ENCODE data around the gene COTL1.

COTL1 gene

DNA sequence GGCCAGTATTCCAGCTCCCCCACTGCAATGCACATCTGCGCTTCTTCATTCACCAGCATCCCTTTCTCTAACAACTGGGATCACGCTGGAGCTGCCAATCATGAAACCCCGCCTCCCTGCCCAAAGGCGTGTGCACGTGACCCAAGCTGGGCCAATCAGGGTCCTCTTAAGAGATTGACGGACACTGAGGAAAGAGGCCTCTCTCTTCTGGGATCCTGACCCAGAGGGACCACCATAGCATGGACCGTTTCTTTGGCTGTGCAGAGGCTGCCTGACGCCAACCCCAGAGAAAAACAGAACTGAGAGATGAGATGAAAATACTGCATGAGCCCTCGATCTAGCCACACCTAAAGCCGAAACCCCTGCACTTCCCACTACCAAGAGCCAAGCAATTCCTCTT, 32.0 kb downstream of the COTL1 start:
- peaks cover 53% of the 10 kb centered on the region for H3K36me3 Mint-ChIP-seq (ENCODE audit: low read depth)
- no peak overlapping the region for H3K4me3 Mint-ChIP-seq
- peak overlapping the region; percentile 39 for H3K27ac Mint-ChIP-seq
- DNase-seq (no peak), ATAC-seq (no peak)
- no peaks in the 10 kb centered on the region for H3K9me3 Mint-ChIP-seq
- H3K4me1 Mint-ChIP-seq: peaks cover 22% of the 10 kb centered on the region
- no peaks in the 10 kb centered on the region for H3K27me3 Mint-ChIP-seq

DNA sequence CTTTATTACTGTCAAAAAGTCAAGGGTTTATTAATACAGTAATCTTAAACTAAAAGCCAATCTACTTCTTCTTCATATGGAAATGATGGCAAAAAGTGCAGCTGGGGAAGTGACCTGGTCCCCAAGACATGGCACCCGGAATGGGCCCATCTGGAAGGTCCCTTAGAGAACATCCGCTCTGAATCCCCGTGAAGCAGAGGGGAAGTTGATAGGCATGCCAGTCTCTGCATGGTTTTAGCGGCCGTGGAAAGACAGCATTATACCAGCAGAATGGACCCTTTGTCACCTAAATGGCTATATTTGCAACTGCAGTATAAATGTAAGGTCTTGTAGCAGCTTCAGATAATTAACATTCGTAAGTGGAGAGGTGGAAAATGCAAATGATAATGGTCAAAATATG, 32.4 kb downstream of the COTL1 start:
- H3K27me3 Mint-ChIP-seq: no peaks in the 10 kb centered on the region
- H3K27ac Mint-ChIP-seq: no peak overlapping the region
- no peak overlapping the region for H3K4me3 Mint-ChIP-seq
- H3K4me1 Mint-ChIP-seq: peaks cover 24% of the 10 kb centered on the region
- no peak for DNase-seq
- H3K36me3 Mint-ChIP-seq (ENCODE audit: low read depth): peaks cover 50% of the 10 kb centered on the region
- no peak for ATAC-seq
- H3K9me3 Mint-ChIP-seq: no peaks in the 10 kb centered on the region

DNA sequence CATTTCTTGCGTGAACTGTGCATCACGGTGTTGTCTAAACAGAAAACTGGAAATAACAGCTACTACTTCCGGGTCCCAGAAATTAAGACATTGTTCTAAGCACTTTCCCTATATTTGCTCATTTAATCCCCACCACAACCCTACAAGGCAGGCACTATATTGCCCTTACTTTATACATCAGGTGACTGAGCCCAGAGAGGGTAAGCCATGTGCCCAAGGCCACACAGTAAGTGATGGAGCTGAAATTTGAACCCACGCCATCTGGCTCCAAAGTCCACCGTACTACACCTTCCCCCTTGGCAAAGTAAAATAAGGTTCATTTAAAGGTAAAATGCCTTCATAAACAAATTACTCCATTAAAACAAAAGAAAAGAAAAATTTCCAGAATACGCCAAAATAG, 33.2 kb downstream of the COTL1 start:
- Mint-ChIP-seq H3K36me3 (ENCODE audit: low read depth) (peaks cover 45% of the 10 kb centered on the region), H3K4me3 (no peak overlapping the region)
- no peak for ATAC-seq

DNA sequence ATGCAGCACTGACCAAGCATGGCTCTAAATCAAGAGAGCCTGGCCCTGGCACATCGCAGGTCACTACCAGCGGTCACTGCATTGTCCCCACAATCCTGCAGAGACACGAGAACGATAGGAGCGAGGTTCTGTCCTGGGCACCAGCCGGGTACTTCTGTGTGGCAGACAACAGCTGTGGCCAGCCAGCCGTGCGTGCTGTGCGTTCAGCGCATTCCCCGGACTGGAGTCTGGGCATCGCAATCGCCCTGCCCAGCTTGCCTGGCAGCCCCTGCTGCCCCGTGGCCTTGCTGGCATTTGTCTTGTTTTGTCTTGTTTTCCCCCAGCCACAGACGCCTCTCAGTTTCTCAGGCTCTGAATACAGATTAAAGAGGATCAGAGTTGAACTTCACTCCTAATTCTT, 33.9 kb downstream of the COTL1 start:
- H3K36me3 Mint-ChIP-seq (ENCODE audit: low read depth): peaks cover 44% of the 10 kb centered on the region
- DNase-seq (no peak), ATAC-seq (no peak)
- H3K9me3 Mint-ChIP-seq: no peaks in the 10 kb centered on the region
- no peaks in the 10 kb centered on the region for H3K27me3 Mint-ChIP-seq
- peaks cover 30% of the 10 kb centered on the region for H3K4me1 Mint-ChIP-seq
- H3K27ac Mint-ChIP-seq: no peak overlapping the region
- H3K4me3 Mint-ChIP-seq: no peak overlapping the region

More for the DNA sequence above, 33.2 kb downstream of the COTL1 start:
- H3K27me3 Mint-ChIP-seq: no peaks in the 10 kb centered on the region
- H3K4me1 Mint-ChIP-seq: peaks cover 25% of the 10 kb centered on the region
- no peak overlapping the region for H3K27ac Mint-ChIP-seq
- no peak for DNase-seq
- no peaks in the 10 kb centered on the region for H3K9me3 Mint-ChIP-seq

DNA sequence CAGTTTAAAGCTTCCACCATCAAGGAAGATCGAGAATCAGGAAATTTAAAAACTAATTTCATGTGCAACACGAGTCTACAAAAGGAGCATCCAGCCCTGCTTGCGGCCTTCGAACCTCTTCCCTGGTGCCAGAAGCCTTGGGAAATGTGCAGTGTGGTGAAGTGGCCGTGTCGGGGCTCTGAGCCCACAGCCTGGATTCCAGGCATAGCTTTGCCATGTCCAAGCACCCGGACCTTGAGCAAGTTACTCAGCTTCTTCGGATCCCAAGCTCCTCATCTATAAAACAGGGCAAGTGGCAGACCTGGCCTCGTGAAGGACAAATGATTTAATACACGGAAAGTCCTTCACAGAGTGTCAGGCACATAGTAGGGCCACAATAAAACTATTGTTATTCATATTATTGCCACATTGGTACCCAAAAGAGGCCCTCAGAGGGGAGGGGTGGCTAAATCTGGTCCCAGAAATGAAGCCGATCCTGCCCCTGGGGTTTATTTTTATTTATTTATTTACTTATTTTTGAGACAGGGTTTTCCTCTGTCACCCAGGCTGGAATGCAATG, 34.8 kb downstream of the COTL1 start:
- Mint-ChIP-seq H3K27ac (peak overlapping the region; percentile 26), H3K27me3 (no peaks in the 10 kb centered on the region), H3K9me3 (no peaks in the 10 kb centered on the region), H3K4me3 (no peak overlapping the region), H3K4me1 (peaks cover 35% of the 10 kb centered on the region), H3K36me3 (ENCODE audit: low read depth) (peaks cover 48% of the 10 kb centered on the region)
- no peak for ATAC-seq
- DNase-seq: no peak

DNA sequence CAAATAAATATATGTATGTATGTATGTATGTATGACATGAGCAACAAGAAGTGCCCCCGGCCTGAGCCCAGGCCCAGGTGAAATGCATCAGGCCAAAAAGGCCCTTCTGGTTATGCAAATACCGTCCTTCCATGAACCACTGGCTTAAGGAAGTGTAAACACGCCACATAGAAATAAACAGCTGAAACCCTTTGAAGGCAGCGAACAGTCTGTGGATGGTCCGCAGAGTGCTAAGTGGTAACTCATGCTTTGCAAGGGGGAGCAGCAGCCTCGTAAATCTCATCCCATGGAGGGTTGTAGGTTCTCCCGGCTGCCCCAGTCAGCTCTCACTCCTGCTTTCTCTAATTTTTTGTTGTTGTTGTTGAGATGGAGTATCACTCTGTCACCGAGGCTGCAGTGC, 36.7 kb downstream of the COTL1 start:
- ATAC-seq (no peak), DNase-seq (no peak)
- no peaks in the 10 kb centered on the region for H3K27me3 Mint-ChIP-seq
- peaks cover 43% of the 10 kb centered on the region for H3K36me3 Mint-ChIP-seq (ENCODE audit: low read depth)
- no peak overlapping the region for H3K4me3 Mint-ChIP-seq
- no peaks in the 10 kb centered on the region for H3K9me3 Mint-ChIP-seq
- H3K4me1 Mint-ChIP-seq: peaks cover 48% of the 10 kb centered on the region
- no peak overlapping the region for H3K27ac Mint-ChIP-seq

DNA sequence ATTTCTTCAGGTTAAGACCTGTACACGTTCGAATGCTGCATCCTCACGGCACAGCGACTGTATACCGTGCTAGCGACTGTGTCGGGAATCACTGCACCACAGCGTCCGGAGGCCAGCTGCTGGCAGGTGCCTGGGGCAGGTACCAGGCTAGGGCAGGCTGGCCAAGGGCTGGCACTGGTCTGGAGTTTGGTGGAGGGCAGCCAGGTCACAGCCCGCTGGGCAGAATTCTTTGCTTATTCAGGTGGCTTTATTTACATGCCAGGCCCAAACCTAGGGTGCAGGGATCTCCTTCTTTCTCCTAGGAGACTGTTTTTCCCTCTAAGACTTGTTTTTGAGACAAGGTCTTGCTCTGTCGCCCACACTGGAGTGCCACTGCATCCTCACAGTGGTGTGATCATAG, 37.9 kb downstream of the COTL1 start:
- no peak overlapping the region for H3K27ac Mint-ChIP-seq

DNA sequence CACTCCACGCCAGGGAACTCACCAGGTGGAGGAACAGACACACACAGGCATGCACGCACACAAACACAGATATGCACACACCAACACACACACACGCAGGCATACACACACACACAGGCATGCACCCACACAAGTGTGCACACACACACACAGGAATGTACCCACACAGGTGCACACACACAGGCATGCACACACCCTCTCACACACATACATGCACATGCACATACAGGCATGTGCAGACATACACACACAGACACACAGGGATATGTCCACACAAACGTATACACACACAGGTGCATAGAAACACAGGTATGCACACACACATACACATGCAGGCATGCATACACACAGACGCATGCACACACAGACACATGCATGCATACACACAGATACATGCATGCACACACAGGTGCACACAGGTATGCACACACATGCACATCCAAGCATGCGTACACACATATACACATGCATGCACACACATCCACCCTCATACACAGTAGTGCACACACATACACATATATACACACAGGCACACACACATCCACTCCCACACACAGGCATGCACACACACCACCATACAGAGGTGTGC, 39.2 kb downstream of the COTL1 start:
- no peaks in the 10 kb centered on the region for H3K27me3 Mint-ChIP-seq
- H3K4me3 Mint-ChIP-seq: no peak overlapping the region
- ATAC-seq (no peak), DNase-seq (no peak)
- H3K4me1 Mint-ChIP-seq: peaks cover 40% of the 10 kb centered on the region
- peaks cover 42% of the 10 kb centered on the region for H3K36me3 Mint-ChIP-seq (ENCODE audit: low read depth)
- no peaks in the 10 kb centered on the region for H3K9me3 Mint-ChIP-seq
- H3K27ac Mint-ChIP-seq: no peak overlapping the region

More for the DNA sequence above, 37.9 kb downstream of the COTL1 start:
- Mint-ChIP-seq H3K36me3 (ENCODE audit: low read depth) (peaks cover 45% of the 10 kb centered on the region), H3K9me3 (no peaks in the 10 kb centered on the region), H3K4me1 (peaks cover 43% of the 10 kb centered on the region), H3K4me3 (no peak overlapping the region), H3K27me3 (no peaks in the 10 kb centered on the region)
- DNase-seq (no peak), ATAC-seq (no peak)

DNA sequence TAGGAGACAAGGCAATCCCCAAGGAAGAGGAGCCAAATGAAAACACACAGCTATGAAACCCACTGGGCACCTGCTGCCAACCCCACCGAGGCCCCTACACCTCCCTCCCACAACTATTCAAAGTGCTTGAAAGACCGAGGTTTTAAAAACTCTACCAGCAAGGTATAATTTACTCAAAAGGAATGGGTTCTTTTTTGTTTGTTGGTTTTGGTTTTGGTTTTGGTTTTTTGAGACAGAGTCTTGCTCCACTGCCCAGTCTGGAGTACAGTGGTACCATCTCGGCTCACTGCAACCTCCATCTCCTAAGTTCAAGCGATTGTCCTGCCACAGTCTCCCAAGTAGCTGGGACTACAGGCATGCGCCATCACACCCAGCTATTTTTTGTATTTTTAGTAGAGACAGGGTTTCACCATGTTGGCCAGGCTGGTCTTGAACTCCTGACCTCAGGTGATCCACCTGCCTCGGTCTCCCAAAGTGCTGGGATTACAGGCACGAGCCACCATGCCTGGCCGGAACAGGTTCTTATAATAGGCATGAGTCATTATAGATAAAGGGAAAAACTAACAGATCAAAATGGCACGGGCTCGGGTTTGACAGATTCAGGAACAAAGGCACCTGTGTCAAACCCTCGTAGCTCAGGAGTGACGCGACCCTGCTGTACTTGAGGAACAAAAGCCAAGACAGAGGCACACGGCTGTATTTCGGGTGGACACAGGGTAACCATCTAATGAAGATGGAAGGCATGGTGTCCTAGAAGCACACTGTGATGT, 40.7 kb downstream of the COTL1 start:
- H3K36me3 Mint-ChIP-seq (ENCODE audit: low read depth): peaks cover 42% of the 10 kb centered on the region
- H3K9me3 Mint-ChIP-seq: no peaks in the 10 kb centered on the region
- no peak for DNase-seq
- H3K4me1 Mint-ChIP-seq: peaks cover 43% of the 10 kb centered on the region
- no peaks in the 10 kb centered on the region for H3K27me3 Mint-ChIP-seq
- ATAC-seq: no peak
- H3K4me3 Mint-ChIP-seq: no peak overlapping the region
- H3K27ac Mint-ChIP-seq: peak overlapping the region; percentile 53

DNA sequence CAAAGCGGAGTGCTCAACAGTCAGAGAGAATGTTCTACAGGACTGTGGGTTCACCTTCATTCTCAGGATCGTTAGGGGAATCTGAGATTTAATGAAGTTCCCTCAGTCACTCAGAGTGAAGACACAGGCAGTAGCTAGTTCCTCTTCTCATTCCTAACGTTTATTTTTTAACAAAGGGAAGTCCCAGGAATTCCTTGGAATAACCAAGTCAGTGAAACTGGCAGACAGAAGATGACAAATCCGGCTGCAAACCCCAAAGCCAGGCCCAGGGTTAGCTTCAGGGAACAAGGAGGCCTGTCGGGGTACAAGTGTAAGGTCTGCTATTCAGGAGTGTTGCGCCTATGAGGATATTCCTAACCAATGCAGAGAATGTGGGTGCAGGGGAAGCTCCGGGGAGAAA, 42.0 kb downstream of the COTL1 start:
- H3K27me3 Mint-ChIP-seq: no peaks in the 10 kb centered on the region
- no peak overlapping the region for H3K4me3 Mint-ChIP-seq
- H3K27ac Mint-ChIP-seq: peak overlapping the region; percentile 53
- ATAC-seq (no peak), DNase-seq (no peak)
- H3K9me3 Mint-ChIP-seq: peaks cover 4% of the 10 kb centered on the region
- peaks cover 44% of the 10 kb centered on the region for H3K4me1 Mint-ChIP-seq
- H3K36me3 Mint-ChIP-seq (ENCODE audit: low read depth): peaks cover 49% of the 10 kb centered on the region

DNA sequence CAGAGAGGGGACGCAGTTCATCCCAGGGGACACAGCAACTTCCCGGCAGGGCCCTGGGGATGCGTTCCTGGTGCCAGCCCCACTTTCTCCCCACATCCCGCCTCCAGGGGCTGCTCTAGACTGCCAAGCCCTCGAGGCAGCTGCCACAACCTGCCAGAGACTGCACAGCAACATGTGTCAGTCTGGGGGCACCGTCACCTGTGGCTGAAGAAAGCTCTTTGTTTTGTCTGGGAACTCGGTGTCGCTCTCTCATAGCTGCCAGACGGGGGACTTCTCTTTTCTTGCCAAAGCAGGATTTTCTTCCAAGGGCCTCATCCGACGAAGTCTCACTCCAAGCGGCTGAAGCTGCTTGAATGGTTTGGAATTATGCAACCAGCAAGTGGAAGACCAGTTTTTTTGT, 43.7 kb downstream of the COTL1 start:
- Mint-ChIP-seq H3K9me3 (peaks cover 12% of the 10 kb centered on the region), H3K27me3 (no peaks in the 10 kb centered on the region), H3K36me3 (ENCODE audit: low read depth) (peaks cover 59% of the 10 kb centered on the region), H3K4me3 (no peak overlapping the region), H3K27ac (no peak overlapping the region), H3K4me1 (peaks cover 40% of the 10 kb centered on the region)
- DNase-seq (no peak), ATAC-seq (no peak)

DNA sequence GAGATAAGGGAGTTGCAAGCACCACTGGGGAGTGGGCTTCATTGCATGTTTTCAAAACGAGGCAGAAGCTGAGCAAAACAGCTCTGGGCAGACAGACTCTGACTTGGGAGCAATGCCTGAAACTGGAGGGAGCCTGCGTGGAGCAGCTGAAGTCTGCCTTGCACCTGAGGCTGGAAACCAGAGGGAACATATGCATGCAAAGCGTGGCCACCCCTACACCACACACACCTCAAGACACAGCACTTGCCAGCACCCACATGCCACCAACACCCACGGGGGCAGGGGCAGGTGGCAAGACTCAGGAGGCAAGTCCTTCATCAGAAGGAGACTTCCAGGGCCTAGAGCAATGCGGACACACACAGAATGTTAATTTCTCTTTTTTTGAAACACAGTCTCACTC, 45.8 kb downstream of the COTL1 start:
- peaks cover 62% of the 10 kb centered on the region for H3K36me3 Mint-ChIP-seq (ENCODE audit: low read depth)
- H3K4me1 Mint-ChIP-seq: peaks cover 34% of the 10 kb centered on the region
- peak overlapping the region; percentile 35 for H3K27ac Mint-ChIP-seq
- ATAC-seq: no peak
- DNase-seq: no peak
- H3K4me3 Mint-ChIP-seq: no peak overlapping the region
- no peaks in the 10 kb centered on the region for H3K27me3 Mint-ChIP-seq
- H3K9me3 Mint-ChIP-seq: peaks cover 12% of the 10 kb centered on the region

DNA sequence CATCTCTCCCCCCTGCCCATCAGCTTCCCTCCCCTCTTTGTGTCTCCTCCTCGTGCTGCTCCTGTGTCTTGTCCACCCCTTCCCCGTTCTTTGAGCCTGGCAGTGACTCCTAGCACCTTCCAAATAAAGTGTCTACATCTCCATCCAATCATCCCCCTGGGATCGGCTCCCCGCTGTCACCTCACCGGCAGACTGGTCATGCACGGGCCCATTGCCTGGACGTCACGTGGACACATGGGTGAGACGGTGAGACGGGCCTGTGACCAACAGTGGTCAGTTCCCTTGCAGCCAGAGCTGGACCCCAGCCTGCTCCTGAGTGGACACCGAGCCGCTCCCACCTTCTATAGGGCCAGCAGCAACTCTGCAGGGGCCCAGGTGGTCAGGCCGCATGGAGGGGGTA, 46.4 kb downstream of the COTL1 start:
- ATAC-seq (no peak), DNase-seq (no peak)
- H3K4me3 Mint-ChIP-seq: no peak overlapping the region
- no peak overlapping the region for H3K27ac Mint-ChIP-seq
- no peaks in the 10 kb centered on the region for H3K27me3 Mint-ChIP-seq
- peaks cover 63% of the 10 kb centered on the region for H3K36me3 Mint-ChIP-seq (ENCODE audit: low read depth)
- H3K9me3 Mint-ChIP-seq: peaks cover 12% of the 10 kb centered on the region
- peaks cover 33% of the 10 kb centered on the region for H3K4me1 Mint-ChIP-seq

DNA sequence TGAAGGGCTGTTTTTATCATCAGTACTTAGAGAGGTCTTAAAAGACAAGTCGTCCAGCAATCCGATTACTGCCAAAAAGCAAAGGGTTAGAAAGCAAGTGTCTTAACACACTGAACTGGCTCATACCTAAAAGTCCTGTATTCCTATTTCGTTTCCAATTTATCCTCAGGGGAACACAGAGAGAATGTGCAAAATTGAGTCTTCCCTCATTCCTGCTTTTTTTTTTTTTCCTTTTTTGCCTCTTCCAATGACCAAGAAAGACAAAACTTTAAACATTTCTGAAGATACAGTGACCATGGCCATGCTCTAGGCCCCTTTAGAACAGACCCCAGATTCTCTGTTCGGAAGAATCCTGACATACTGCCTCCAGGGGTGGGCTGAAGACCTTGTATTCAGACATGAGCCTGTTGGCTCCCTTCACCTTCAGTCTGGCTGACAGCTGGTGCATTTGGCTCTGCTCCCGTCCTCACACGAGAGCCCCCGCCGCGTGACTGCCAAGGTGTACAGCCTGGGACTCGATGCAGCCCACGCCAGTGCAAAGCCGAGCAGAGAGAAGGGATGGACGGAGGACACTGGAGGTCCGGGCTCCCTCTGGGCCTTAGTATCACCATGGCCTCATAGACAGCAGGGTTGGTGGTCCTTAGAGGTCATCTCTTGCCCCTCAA, 47.0 kb downstream of the COTL1 start:
- peaks cover 69% of the 10 kb centered on the region for H3K36me3 Mint-ChIP-seq (ENCODE audit: low read depth)

More for the DNA sequence above, 47.0 kb downstream of the COTL1 start:
- ATAC-seq: no peak
- no peak overlapping the region for H3K4me3 Mint-ChIP-seq
- H3K4me1 Mint-ChIP-seq: peaks cover 31% of the 10 kb centered on the region
- no peaks in the 10 kb centered on the region for H3K27me3 Mint-ChIP-seq
- no peak for DNase-seq
- peaks cover 12% of the 10 kb centered on the region for H3K9me3 Mint-ChIP-seq
- peak overlapping the region; percentile 32 for H3K27ac Mint-ChIP-seq

All from activated naive CD8-positive, alpha-beta T cell treated with anti-CD3 and anti-CD28 coated beads, Interleukin-2, amount 50 U/mL, for 24 hours (primary cell).